G401 (cell line): Measurements from ENCODE around the gene ADA. TPM values are rescaled to one million over a fixed set of nuclear protein-coding genes. Genes with fewer than 3 reads are reported as not detected.
A peak's percentile ranks its signal among the peaks of the same experiment; 100 is the strongest.

Experiments used
- DNase-seq: peaks from one replicate; pipeline ENCODE4 v3.0.0-alpha.2; 2015; ENCODE audit warnings: low spot score
- in situ Hi-C: cut with HindIII; loops from 2 replicates; pipeline ENCODE4 v1.10.0; 2016; ENCODE audit warnings: low sequenced_read_pairs, mixed read lengths
- total RNA-seq: library from RNA; depleted of rRNA; stranded (reverse); fragments of >200 nt; shearing (Covaris generic); gene quantifications from 2 replicates; pipeline ENCODE4 v1.2.3, GENCODE V29; 2014

ADA gene
- total RNA-seq, 1 experiment from 2014 or later = 47.6 TPM

DNA sequence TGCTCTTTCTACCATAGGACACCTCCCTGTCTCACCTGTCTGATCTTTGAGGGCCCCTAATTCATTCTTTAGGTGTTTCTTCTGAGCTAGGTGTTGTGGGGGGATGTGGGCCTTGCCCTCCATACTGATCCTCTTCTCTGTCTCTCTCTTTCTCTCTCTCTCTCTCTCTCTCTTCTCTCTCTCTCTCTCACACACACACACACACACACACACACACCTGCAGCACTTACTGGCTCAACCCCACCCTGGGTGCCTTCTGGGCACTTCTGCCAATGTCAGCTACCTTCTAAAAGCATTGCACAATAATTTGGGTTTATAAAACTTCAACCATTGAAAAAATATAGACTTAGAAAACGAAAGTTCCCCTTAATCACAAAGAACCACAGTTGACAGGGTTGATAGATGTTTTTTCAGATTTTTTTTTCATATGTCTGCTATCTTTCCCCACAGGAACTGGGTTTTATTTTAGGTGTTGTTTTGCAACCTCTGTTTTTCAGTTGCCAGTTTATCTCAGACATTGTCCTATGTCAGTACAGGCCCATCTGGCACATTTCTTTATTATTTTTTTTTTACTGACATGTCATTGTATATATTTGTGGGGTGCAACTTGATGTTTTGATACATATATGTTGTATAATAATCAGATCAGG lies 41.1 kb downstream of the ADA start:
- DNase-seq = no peak
- in situ Hi-C loops = no loop called here

DNA sequence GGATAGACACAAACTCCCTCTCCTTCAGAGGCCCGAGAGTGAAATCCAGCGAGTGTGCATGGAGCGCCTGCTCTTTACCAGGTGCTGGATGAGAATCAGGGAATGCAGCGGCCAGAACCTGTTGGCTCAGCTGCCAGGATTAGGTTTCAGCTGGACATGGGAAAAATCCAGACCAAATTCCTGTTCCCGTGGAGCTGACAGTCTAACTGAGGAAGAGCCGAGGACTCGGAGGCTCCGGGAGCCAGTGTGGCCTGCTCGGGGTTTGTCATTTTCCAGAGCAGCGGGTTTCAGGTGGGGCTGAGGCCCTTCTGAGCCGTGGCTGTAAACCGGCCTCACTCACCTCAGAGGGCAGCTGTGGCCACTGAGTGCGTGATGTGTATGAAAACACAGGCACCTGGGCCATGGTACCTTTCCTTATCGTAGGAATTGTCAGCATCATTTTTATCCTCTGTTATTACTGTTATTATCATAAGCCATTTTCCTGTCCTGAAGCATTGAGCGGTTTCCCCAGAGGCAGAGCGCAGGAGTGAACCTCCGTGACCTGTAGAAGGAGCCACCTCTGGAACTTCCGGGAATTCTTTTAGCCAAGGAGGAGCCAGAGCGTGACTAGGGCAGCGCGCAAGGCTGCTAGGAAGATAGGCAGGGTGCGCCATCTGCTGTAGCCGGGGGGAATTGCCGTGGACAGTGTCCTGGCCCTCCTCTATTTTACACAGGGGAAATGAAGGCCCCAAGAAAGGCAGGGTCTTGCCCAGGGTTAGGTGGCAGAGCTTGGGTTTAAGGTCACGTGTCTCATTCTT lies 41.8 kb downstream of the ADA start:
- in situ Hi-C loops = no loop called here
- peak; percentile 89 for DNase-seq

DNA sequence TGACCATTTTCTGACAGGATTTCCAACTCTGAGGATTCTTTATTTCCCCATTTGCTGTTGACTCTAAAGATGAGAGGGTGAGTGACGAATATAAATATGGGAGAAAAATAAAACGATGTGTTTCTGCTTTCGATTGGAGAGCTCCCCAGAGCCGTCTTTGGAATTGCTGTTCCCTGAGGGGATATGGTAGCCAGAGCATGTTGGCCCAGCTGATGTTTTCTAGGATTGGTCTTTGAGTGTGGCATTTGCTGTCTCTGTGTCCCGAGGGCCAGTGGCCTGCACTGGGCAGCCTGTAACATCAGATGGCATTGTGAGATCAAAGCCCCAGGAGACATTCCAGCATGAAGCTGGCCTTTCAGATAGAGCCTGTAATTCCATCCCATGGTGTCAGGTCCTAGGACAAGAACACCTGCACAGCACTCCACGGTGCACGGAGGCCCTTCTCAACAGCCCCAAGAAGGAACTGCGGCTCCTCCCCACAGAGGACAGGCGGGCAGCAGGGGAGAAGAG lies 42.4 kb downstream of the ADA start:
- in situ Hi-C loops = no loop called here
- DNase-seq = peak; percentile 21

DNA sequence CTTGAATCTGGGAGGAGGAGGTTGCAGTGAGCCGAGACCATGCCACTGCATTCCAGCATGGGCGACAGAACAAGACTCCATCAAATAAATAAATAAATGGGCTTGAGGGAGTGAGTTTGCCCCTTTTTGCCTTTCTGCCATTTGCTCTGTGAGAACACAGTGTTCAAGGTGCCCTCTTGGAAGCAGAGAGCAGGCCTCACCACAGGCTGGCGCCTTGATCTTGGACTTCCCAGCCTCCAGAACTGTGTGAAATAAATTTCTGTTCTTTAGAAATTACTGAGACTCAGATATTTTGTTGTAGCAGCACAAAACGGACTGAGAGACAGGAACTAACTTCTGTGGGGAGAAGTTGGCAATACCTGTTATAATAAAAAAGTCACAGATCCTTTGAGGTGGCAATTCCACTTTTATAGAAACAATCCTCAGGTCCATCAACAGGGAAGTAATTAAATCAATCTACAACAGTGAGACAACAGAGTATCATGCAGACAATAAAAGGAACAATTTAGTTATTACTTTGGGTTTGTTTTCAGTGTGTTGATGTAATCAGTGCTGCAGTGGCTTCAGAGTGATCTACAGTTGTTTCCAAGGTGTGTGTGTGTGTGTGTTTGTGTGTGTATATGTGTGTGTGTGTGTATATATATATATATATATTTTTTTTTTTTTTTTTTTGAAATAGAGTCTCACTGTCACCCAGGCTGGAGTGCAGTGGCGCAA lies 44.6 kb downstream of the ADA start:
- in situ Hi-C loops = no loop called here

DNA sequence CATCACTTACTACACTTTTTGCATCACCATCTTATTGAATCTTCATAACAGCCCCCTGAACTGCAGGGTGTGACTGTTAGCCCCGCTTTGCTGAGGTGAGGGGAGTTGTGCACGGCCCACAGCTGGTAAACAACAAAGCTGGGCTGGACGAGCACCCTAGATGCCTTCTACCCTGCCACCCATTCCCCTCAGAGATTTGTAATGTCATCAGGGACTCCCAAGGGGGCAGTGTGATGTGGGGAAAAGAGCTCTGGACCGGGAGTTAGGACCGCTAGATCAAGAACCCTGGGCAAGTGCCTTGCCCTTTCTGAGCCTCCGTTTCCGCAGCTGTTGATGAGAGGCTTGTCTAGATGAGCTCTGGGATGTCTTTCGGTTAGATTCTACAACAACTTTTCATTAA lies 48.2 kb downstream of the ADA start:
- DNase-seq = no peak
- in situ Hi-C loops = no loop called here

More for the DNA sequence above, 44.6 kb downstream of the ADA start:
- no peak for DNase-seq

DNA sequence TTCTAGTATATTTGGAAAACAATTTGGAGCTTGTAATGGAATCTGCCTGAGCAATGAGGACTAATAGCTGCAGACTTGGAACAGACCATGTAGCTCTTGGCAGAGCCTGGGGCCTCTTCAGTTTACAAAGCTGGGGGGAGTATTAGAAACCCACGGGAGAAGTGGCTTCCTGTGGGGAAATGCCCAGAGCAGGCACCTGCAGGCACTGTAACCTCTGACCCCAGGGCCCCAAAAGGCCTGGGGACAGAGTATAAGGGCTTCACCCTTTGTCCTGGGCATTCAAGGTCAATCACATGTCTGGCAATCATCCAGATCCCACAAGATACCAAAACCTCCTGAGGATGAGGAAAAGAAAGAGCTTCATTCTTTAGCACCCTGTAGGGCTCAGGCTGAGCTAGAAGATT lies 49.7 kb downstream of the ADA start:
- in situ Hi-C loops = no loop called here
- peak; percentile 16 for DNase-seq

DNA sequence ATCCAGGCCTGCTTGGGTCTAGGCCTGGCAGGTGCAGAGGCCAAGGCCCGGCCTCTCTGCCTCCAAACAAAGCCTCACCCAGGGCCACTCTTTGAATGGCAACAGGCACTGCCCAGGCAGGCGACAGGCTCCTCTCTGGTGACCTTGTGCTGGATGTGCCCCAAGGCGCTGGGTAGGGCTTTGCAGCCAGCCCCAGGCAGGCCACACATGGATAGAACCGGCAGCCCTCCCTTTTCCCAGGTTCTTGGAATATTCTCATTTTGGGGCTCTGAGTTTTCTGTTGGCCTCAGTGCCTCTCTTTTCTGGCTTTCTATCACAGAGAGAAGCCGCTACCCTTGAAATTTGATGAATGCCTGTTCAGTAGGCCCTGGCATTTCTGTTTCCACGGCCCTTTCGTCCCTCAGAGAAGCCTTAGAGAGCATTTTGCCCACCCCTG lies 50.2 kb downstream of the ADA start:
- no peak for DNase-seq
- in situ Hi-C loops = no loop called here

DNA sequence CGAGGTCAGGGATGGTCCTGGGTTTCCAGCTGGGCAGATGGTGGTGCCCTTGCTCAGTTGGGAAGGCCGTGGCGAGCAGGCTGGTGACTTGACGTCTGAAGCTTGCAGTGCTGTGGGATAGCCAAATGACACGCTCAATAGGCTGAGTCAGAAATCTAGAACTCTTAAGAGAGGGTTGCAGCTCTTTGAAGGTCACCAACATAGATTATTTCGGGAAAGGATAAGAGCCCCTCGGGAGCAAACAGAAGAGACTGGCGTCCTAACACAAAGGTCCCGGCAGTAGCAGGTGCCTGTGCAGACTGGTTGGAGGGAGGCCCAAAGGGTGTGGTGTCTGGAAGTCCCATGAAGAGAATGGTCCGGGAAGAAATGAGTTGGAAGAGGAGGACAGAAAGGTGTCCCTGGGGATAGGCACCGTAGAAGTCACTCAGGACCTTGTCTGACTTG lies 50.7 kb downstream of the ADA start:
- DNase-seq = no peak
- in situ Hi-C loops = no loop called here

DNA sequence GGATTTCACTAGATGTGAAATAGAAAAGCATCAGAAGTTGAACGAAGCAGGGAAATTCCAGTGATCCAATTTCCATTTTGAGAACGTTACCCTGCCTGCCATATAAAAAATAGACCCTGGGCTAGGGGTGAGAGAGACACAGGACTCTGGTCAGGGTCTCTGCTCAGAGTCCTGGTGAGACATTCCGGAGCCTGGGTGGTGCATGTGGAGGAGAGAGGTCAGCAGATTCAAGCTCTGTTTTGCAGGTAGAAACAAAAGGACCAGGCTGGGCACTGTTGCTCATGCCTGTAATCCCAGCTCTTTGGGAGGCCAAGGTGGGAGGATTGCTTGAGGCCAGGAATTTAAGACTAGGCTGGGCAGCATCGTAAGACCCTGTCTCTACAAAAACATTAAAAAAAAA lies 51.2 kb downstream of the ADA start:
- no peak for DNase-seq
- in situ Hi-C loops = no loop called here

DNA sequence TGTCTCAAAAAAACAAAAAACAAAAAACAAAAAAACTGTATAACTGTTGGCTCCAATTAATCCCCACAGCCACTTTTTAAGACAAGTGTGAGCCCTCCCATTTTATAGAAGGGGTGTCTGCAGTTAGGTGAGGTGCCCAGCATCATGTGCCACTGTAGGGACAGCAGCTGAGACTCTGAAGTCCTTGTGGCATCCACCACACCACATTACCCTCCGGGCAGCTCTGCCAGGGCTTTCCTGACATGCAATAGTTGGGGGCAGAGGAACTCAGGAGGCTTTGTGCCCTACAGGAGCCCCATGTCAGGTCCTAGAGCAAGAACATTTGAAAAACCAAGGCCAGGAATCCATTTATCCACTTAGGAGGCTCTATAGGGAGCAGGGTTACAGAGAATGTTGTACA lies 51.8 kb downstream of the ADA start:
- no peak for DNase-seq
- in situ Hi-C loops = no loop called here

DNA sequence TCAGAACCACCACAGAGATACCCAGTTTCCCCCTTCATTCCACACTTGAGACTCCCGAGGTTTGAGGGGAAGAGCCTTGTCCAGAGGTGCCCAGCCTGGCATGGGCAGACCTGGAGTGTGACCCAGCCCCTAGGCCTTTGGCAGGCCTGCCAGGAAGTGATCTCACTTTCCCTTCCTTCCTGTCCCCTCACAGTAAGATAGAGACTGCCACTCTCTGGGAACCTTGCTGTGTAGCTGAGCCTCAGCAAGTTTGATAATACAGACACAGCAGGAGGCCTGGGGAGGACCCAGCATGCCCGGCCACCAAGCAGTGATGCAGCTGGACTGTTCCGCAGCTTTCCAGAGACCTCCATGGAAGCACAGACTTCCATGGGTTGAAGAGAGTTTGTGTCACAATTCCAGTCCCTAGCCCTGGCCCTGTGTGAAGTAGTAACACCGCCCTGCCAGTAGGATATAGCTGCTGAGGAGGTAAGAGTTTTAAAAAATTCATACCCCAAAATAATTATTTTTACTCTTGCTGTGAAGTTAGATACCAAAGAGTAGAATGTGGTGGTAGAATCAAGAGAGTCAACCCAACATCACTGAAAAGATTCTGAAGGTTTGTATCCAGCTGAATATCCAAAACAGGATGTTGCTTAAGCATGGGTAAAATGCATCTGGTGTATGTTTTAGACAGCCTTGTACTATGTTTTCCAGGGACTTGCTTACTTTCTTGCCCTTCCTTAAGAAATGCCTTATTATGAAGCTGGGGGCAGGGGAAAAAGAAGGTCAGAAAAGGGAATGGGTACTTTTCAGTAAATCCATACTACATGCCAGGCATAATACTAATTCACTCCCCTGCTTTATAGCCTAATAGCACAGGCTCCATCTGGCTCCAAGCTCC lies 52.8 kb downstream of the ADA start:
- no peak for DNase-seq
- in situ Hi-C loops = no loop called here

DNA sequence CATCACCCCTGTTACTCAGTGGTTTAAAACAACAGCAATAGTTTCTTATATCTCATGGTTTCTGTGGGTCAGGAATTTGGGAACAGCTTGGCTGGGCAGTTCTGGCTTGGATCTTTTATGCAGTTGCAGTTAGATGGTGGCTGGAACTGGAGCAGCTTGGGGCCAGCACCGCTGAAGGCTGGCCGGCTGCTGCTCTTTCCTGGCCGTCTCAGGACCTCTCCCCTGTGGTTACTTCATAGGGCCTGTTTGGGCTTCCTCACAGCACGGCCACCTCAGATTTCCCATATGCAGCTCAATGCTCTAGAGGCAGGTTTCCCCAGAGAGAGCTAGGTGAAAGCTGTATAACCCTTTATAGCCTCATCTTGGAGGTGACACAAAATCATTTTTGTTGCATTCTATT lies 53.6 kb downstream of the ADA start:
- no peak for DNase-seq
- in situ Hi-C loops = no loop called here

DNA sequence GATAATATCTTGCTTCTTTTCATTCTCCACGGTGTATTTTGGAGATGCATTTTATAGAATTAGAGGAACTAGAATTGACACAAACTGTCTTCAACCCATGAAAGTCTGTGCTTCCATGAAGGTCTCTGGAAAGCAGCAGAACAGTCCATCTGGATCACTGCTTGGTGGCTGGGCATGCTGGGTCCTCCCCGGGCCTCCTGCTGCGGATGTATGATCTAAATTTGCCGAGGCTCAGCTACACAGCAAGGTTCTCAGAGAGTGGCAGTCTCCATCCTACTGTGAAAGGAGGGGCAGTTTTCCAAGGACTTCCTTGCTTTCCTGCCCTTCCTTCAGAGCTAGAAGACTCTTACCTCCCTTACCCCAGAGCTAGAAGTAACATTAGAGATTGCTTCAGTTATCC lies 54.0 kb downstream of the ADA start:
- in situ Hi-C loops = no loop called here
- peak; percentile 27 for DNase-seq

DNA sequence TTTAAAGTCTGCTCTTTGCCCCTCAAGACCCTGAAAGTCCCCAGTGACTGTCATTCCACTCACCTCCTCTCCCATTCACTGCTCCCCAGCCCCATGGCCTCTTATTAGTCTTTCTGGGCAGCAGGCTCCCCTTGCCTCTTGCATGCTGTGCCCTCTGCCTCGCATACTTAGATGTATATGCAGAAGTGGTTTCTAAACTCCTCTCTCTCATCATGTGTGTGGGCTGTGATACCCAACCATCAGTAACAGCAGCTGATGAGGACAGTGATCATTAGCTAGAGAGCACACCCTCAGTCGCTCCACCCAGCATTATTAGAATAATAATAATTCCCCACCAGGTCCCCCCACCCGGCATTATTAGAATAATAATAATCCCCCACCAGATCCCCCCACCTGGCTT lies 54.6 kb downstream of the ADA start:
- DNase-seq = no peak
- in situ Hi-C loops = no loop called here

DNA sequence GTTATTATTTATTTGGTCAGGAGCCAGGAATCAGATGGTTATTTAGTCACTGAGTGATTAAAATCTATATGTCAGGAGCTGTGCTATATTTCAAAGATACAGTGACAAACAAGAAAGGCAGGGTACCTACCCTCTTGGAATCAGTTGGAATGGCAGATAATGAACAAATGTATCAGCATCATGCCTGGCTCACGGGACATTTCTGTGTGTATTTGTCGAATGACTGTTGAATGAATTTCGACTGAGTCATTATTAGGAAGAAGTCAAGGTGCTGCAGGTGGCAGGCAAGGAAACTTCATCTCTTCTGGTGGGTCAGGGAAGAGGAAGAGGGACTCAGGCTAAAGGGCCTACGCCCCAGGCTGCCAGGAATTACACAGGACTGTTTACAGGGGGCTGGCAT lies 55.5 kb downstream of the ADA start:
- in situ Hi-C loops = no loop called here
- no peak for DNase-seq

DNA sequence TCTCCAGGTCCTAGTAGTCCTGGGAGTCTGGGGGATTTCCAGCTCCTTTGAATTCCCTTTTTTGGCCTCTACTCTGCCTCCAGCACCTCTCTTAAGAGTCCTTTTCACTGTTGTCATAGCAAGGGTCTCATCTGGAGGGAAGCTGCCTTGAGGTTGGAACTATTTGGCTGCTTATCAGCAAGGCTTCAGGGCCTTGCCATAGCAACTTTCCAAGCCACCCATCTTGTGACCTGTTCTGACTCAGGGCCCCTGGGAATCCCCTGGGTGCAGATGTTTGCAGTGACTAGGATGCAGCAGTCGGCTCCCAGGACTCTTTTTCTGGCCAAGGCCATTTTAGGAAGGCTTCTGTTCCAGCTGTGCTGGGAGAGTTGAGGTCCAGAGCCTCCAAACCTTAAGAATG lies 56.8 kb downstream of the ADA start:
- no peak for DNase-seq

DNA sequence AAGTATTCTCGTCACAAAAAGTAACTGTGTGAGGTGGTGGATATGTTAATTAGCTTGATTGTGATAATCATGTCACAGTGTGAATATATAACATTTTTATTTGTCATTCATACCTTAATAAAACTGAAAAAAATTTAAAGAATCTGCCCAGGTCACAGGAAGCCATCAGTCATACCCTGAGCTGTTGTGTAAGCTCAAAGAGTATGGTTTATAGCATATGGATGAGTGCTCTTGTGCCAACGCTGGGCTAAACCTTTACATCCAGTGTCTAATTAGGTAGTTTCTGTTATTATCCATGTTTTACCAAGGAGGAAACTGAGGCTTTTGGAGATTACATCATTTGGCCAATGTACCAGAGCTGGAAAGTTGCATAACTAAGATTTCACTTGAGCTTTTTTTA lies 57.7 kb downstream of the ADA start:
- in situ Hi-C loops = loop anchor here (5.0 kb wide), 1 partner anchor 56 kb away; no protein-coding TSS in a partner anchor
- DNase-seq = no peak

More for the DNA sequence above, 56.8 kb downstream of the ADA start:
- in situ Hi-C loops = loop anchor here (5.0 kb wide), 1 partner anchor 57 kb away; no protein-coding TSS in a partner anchor

DNA sequence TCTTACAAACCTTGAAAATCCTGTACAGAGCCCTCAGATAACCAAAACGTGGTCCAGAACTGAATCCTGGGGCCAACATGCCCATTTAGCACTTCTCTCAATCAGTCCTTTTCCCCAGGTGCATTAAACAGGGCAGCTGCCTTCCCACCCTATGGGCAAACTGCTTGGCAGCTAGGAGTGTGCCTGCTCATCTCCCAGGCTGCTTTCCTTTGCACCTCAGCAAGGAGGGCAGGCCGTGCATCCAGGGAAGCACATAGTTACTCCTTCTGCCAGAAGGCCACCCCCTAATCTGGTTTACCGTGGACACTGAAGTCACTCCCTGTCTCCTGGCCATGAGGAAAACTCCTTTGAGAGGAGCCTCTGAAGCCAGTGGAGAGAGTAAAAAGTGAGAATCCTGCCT lies 59.1 kb downstream of the ADA start:
- in situ Hi-C loops = loop anchor here (5.0 kb wide), 1 partner anchor 55 kb away; no protein-coding TSS in a partner anchor
- no peak for DNase-seq
